SU-DHL-6 (cell line): Measurements from ENCODE around the gene YTHDC2.

ENCODE experiments used
- CTCF ChIP-seq: fragments of 200-600 bp; sonication (generic); IDR thresholded peaks from one replicate; pipeline ENCODE4 v1.5.1; 2017; ENCODE audit warnings: antibody characterized with exemption, mild to moderate bottlenecking, low read length, moderate library complexity; ENCODE audit not compliant: insufficient read depth, poor library complexity, severe bottlenecking
- EZH2phosphoT487 ChIP-seq: fragments of 200-600 bp; sonication (generic), shearing (Covaris generic); conservative IDR thresholded peaks from 2 replicates; pipeline ENCODE4 v1.6.1; 2018; ENCODE audit warnings: mild to moderate bottlenecking, antibody characterized with exemption, low read length, moderate library complexity, mixed read lengths

- TF ChIP-seq CTCF (no peak), EZH2phosphoT487 (no peak)
These were observed 12.9 kb downstream of the YTHDC2 start for GRCh38 chr5:113526421-113526820.
